HL-60 (cell line): ENCODE measurements around the gene EXOC2.

Source experiments
- GABPA ChIP-seq: IDR thresholded peaks from 2 replicates; pipeline ENCODE4 v1.6.1; 2012; ENCODE audit warnings: low read depth
- POLR2AphosphoS5 ChIP-seq: IDR thresholded peaks from 2 replicates; pipeline ENCODE4 v1.6.1; 2012; ENCODE audit warnings: low read depth
- TF ChIP-seq, protein P1 (sequence below): IDR thresholded peaks from one replicate; pipeline ENCODE4 v1.5.1; 2011; ENCODE audit warnings: low read length, control low read depth, inconsistent platforms; ENCODE audit not compliant: insufficient read depth

DNA sequence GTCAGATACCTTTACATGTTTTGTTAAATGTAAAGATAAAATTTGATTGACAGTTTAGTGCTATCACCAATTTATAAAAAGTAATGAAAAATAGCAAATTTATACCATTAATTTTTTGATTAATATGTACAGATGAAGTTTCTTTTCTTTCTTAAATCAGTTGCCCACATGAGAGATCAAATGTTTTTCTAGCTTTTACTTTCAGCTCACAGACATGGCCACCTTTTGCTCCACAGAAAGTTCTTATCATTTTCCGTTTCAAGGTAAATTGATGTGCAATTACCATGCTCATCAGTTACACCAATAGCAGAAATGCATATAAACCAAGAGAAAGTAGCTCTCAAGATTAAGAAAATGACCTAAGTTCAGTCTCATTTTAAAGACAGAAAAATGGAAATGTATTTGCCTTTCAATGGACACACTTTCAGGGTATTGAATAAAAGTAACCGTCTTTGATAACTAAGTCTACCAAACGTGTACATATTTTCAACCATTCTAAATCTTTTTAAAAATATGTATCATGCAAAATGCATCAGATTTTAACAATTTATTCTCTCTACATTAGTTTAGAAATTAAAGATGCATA is 16.6 kb upstream of the EXOC2 start:
- TF ChIP-seq POLR2AphosphoS5 (no peak), GABPA (no peak)
- TF ChIP-seq, protein P1, sequence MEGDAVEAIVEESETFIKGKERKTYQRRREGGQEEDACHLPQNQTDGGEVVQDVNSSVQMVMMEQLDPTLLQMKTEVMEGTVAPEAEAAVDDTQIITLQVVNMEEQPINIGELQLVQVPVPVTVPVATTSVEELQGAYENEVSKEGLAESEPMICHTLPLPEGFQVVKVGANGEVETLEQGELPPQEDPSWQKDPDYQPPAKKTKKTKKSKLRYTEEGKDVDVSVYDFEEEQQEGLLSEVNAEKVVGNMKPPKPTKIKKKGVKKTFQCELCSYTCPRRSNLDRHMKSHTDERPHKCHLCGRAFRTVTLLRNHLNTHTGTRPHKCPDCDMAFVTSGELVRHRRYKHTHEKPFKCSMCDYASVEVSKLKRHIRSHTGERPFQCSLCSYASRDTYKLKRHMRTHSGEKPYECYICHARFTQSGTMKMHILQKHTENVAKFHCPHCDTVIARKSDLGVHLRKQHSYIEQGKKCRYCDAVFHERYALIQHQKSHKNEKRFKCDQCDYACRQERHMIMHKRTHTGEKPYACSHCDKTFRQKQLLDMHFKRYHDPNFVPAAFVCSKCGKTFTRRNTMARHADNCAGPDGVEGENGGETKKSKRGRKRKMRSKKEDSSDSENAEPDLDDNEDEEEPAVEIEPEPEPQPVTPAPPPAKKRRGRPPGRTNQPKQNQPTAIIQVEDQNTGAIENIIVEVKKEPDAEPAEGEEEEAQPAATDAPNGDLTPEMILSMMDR: no peak
